CD4-positive, alpha-beta T cell treated with Interleukin-4 for 4 hours (primary cell): ENCODE data around the gene TCP10L.
"Not testable (repeated sequence)": the region's sequence is repeated elsewhere in the genome, so short reads cannot be mapped to it uniquely, and the experiment has no call there.

Experiments used
- DNase-seq: peaks from one replicate; pipeline ENCODE4 v3.0.0-alpha.2; 2020

The TCP10L gene

DNA sequence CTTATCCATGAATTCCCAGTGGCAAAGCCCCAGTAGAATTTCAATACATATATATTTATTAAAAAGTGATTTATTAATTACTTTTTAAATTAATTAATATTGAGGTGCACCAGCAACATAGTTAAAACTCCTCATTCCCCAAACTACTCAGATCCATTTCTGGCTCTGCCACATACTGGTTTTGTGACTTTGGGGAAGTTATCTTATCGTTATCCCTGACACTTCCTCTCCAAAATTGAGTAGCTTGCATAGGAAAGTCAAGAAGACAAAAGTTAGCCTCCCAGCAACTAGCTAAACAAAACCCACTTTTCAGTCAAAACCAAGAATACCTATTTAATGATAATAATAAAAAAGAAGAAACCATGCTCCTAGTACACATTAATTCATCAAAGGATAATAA lies 35.9 kb downstream of the TCP10L start:
- no peak for DNase-seq

GRCh38 chr21:32548978-32549377 lies 36.3 kb downstream of the TCP10L start:
- DNase-seq, result no peak

DNA sequence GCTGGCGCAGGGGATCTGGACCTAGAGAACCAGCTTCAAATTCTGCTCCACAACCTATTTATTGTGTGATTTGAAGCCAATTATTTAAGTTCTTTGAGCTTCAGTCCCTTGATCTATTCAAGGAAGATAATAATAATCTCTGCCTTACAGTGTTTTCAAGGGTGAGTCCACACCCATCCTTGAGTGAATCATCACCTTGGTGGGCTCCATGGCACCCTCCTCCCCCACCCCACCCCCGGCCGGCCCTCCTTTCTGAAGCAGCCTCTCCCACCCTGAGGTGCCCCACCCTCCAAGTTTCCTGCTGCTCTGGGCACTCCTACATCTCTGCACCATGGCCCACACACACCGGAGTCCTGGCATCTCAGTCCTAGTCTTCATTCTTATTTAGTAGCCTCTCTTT lies 38.3 kb downstream of the TCP10L start:
- no peak for DNase-seq

GRCh38 chr21:32545948-32546441 lies 39.3 kb downstream of the TCP10L start:
- DNase-seq, result no peak

DNA sequence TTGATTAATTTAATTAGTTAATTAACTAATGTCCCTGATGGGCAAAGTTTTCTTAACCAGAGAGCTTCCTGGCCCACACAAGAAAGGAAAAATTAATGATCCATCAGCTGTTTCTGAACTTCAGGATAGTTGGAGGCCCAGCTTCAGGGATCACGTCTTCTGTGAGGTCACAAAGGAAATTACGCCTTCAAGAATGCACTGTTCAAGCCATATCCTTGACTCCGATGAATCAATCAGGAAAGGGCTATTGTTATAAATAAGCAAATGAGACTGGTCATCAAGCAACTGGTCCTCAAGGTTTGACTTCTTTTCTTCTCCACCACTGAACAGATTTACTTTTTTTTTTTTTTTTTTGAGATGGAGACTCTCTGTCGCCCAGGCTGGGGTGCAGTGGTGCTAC lies 40.6 kb downstream of the TCP10L start:
- DNase-seq, result no peak

DNA sequence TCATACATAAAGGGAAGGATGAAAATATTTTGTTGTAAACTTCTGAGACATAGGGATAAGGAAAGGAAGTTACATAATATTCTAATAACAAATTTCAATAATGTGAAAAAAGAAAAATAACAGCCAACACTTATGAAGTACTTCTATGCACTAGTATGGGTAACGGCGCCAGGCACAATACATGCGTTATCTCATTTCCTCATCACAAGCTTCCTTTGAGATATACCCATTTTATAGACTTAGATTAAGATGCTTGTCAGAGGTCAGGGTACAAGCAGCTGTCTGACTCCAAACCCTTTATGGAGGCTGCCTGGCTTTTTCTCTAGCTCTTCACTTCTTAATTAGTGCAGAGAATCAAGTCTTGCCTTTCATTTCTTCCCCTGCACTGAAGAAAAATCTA lies 41.3 kb downstream of the TCP10L start:
- DNase-seq, result no peak

GRCh38 chr21:32543056-32543455 lies 42.3 kb downstream of the TCP10L start:
- DNase-seq, result not testable (repeated sequence)

DNA sequence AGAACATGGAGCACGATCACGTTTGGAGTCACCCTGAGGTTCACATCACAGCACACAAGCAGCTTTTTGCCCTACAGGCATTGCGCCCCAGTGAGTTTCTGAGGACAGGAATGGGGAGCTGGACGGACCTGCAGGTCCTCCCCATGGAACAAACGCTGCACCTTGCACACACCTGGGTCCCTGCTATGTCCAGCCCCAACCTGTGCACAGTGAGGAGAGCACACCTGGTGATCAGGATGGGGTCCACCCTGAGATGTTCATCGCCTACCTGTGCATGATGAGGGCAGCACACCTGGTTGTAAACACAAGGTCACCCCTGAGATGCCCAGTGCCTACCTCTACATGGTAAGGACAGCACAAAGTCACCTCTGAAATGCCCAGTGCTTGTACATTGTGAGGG lies 45.9 kb downstream of the TCP10L start:
- no peak for DNase-seq

DNA sequence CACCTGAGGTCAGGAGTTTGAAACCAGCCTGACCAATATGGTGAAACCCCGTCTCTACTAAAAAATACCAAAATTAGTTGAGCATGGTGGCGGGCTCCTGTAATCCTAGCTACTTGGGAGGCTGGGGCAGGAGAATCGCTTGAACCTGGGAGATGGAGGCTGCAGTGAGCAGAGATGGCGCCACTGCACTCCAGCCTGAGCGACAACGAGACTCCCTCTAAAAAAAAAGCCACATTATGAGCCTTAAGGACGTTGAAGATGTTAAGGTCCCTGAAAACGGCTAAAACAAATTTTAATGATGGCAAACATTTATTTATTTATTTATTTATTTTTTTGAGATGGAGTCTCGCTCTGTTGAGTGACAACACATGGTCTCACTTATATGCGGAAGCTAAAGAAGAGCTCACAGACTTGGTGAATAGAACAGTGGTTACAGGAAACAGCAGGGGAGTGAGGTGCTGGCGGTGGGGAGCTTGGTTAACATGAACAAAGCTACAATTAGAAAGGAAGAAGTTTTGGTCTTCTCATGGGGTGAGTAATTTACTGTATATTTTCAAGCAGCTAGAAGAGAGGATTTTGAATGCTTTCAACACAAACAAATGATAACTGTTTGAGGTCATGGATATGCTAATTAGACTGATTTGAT lies 47.1 kb downstream of the TCP10L start:
- DNase-seq, result peak; percentile 30

GRCh38 chr21:32537569-32537881 lies 47.8 kb downstream of the TCP10L start:
- DNase-seq, result no peak

- DNase-seq, result no peak
Observed at GRCh38 chr21:32535612-32536011, 49.7 kb downstream of the TCP10L start.

GRCh38 chr21:32534113-32534512 lies 51.2 kb downstream of the TCP10L start:
- DNase-seq, result no peak

DNA sequence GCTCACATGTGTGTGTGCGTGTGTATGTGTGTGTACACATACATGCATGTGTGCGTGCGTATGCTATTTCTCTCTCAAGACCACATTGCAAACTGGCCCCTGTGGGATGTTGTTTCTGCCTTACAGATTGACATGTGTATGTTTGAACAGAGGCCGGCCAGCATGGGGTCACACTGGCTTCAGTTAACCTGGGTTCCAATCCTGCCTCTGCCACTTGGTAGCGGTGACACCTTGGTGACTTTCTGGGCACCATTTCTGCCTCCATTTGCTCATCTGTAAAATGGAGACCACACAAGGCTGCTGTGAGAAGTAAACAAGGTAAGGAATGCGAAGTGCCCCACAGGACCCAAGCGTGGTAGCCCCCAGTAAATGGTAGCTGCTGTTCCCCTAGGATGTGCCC lies 51.7 kb downstream of the TCP10L start:
- DNase-seq, result no peak

GRCh38 chr21:32533053-32533452 lies 52.3 kb downstream of the TCP10L start:
- DNase-seq, result no peak

- no peak for DNase-seq
Observed at GRCh38 chr21:32532636-32533035, 52.7 kb downstream of the TCP10L start.

DNA sequence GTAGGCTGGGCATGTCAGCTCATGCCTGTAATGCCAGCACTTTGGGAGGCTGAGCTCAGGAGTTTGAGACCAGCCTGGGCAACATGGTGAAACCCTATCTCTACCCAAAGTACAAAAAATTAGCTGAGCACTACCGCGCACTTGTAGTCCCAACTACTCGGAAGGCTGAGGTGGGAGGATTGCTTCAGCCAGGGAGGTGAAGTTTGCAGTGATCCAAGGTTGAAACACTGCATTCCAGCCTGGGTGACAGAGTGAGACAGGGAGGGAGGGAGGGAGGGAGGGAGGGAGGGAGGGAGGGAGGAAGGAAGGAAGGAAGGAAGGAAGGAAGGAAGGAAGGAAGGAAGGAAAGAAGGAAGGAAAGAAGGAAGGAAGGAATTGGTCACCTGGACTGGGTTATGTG lies 53.8 kb downstream of the TCP10L start:
- DNase-seq, result not testable (repeated sequence)

DNA sequence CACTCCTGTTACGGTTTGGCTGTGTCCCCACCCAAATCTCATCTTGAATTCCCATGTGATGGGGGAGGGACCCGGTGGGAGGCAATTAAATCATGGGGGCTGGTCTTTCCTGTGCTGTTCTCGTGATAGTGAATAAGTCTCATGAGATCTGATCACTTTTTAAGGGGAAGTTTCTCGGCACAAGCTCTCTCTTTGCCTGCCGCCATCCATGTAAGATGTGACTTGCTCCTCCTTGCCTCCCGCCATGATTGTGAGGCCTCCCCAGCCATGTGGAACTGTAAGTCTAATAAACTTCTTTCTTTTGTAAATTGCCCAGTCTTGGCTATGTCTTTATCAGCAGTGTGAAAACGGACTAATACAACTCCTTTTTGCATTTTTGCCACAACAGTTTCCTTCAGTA lies 54.5 kb downstream of the TCP10L start:
- not testable (repeated sequence) for DNase-seq

DNA sequence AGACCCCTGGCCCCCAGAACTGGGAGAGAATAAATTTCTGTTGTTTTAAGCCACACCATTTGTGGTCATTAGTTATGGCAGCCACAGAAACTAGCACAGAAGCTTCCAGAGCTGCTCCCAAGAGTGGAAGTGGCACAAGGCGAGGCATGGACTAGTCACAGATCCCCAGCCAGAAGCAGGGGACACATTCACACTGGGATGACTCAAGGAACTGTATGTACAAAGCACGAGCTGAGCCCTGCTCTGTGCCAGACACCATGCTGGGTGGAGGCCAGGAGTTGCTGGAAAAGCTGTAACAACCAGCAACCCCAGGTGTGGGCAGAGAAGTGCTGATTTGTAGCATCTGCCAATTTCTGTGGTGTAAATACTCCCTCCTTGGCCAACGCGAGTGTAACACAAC lies 55.6 kb downstream of the TCP10L start:
- DNase-seq, result no peak

GRCh38 chr21:32525282-32525681 lies 60.0 kb downstream of the TCP10L start:
- DNase-seq, result no peak

DNA sequence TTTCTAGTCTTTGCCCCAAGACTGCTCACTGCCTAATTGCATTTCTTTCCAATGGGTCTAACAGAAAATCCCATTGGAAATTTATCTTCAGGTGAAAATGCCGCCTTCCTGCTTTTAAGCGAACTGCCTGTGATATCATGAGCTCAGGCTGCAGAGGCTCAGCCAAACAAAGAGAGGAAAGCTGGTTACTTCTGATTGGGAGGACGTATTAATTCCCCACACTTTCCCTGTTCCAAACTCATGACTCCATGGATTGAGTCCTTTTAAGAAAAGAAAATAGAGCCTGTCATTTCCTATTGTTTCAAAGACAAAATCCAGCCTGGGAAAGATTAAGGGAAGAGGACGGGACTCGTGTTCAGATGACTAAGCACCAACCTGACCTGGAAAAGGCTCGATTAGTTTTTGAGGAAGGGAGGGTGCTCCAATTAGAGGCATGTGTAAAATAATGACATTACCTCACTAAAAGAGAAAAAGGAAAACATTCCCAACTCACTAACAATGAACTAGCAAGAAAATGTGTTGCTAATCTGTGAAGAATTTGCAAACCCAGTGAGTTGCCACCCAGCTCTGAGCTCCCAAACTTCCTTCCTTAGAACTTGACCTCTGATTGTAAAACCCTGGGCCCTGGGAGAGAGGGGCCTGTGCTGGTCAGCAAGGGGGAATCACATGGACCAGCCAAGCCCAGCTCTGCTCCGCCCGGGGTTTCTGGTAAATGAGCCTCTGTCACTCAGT lies 61.2 kb downstream of the TCP10L start:
- no peak for DNase-seq
